ENCODE data around the gene NEK5.
A peak's percentile ranks its signal among the peaks of the same experiment; 100 is the strongest.

NEK5 gene

GRCh38 chr13:52011632-52012511 lies 117.0 kb downstream of the NEK5 start, which contains the start of gene ALG11 (continued):
- no peak for TF ChIP-seq PRDM2 (tag by site-specific recombination; IDR thresholded peaks at IDR 0.05; ENCODE audit: borderline replicate concordance)
- TF ChIP-seq HOXD13 (CRISPR knock-in tag; IDR thresholded peaks at IDR 0.05; ENCODE audit: borderline replicate concordance), result no peak
- peak; percentile 92 for TF ChIP-seq KLF10 (tag by site-specific recombination; IDR thresholded peaks at IDR 0.05)
- TF ChIP-seq BCL11A (tag by site-specific recombination; IDR thresholded peaks at IDR 0.05; ENCODE audit: low read depth), result no peak
- no peak for TF ChIP-seq ZNF580 (tag by site-specific recombination; IDR thresholded peaks at IDR 0.05)
- TF ChIP-seq ZNF248 (tag by site-specific recombination; IDR thresholded peaks at IDR 0.05), result no peak
- peak; percentile 99 for TF ChIP-seq PATZ1 (tag by site-specific recombination; IDR thresholded peaks at IDR 0.05)
- TF ChIP-seq ZNF449 (tag by site-specific recombination; IDR thresholded peaks at IDR 0.05), result peak; percentile 14; the same call in 1 of the 2 replicates
- TF ChIP-seq ZNF677 (tag by site-specific recombination; IDR thresholded peaks at IDR 0.05), result 0 out of 2 replicates have a peak, but pooled peaks have one; percentile 29
- peak; percentile 85 for TF ChIP-seq ZFHX2 (tag by site-specific recombination; conservative IDR thresholded peaks at IDR 0.05)
- peak; percentile 83; the same call in 1 of the 2 replicates for TF ChIP-seq ZBTB11 (tag by site-specific recombination; conservative IDR thresholded peaks at IDR 0.05; ENCODE audit: low read depth)
- peak; percentile 65; the same call in 1 of the 2 replicates for TF ChIP-seq BCL11B (tag by site-specific recombination; IDR thresholded peaks at IDR 0.05; ENCODE audit: low read depth)
- TF ChIP-seq ZBTB8A (tag by site-specific recombination; IDR thresholded peaks at IDR 0.05), result peak; percentile 97
- no peak for TF ChIP-seq ZNF670 (tag by site-specific recombination; IDR thresholded peaks at IDR 0.05; ENCODE audit: low read depth)
- TF ChIP-seq PRDM1 (tag by site-specific recombination; IDR thresholded peaks at IDR 0.05), result peak; percentile 92
- no peak for TF ChIP-seq PRDM10 (tag by site-specific recombination; IDR thresholded peaks at IDR 0.05)
- 0 out of 2 replicates have a peak, but pooled peaks have one; percentile 21 for TF ChIP-seq ZNF324 (tag by site-specific recombination; IDR thresholded peaks at IDR 0.05)
- peak; percentile 69 for TF ChIP-seq ZSCAN30 (tag by site-specific recombination; IDR thresholded peaks at IDR 0.05)
- TF ChIP-seq ZNF391 (tag by site-specific recombination; IDR thresholded peaks at IDR 0.05; ENCODE audit: borderline replicate concordance, low read depth), result no peak
- no peak for TF ChIP-seq ZNF843 (tag by site-specific recombination; IDR thresholded peaks at IDR 0.05)
- peak; percentile 33 for TF ChIP-seq ZNF341 (tag by site-specific recombination; IDR thresholded peaks at IDR 0.05; ENCODE audit: low read depth)
